K562 (cell line): ENCODE measurements around the gene OLIG2. TPM values are rescaled to one million over a fixed set of nuclear protein-coding genes. Genes with fewer than 3 reads are reported as not detected.

ENCODE experiments used
- ATAC-seq: fragments of 200-7000 bp; cut with Tn5 transposase; 3 replicates; pipeline ENCODE4 v1.9.1; 2020; ENCODE audit warnings: moderate library complexity
- BruUV-seq: library from RNA; stranded (reverse); fragments of 400-500 nt; replicated peaks from 2 replicates; lab custom pipeline; 2021; lab: Mats Ljungman, UMichigan
- CTCF ChIA-PET: fragments of 300-600 bp; formaldehyde crosslinking; extraction: SDS; loops from one replicate; lab custom pipeline; 2021; ENCODE audit warnings: low intra/inter-chr PET ratio; lab: Yijun Ruan, JAX
- POLR2A ChIA-PET: fragments of 300-600, 350-650 bp; sonication (Branson Sonifier 250); formaldehyde crosslinking; extraction: SDS; loops from one replicate; lab custom pipeline; 2021; ENCODE audit warnings: antibody characterized with exemption, inconsistent platforms; lab: Yijun Ruan, JAX
- DNase-seq, 4 experiments: peaks; one replicate each; pipeline versions ENCODE4 v3.0.0 to v3.0.0-alpha.2; 2011 to 2018; ENCODE audit warnings: low spot score in 3 of 4, mixed read lengths in 3 of 4; ENCODE audit errors: extremely low read depth in 1 of 4
- FAIRE-seq: peaks from 2 replicates; lab custom pipeline; 2011; peaks lifted over from hg19 to GRCh38; lab: Jason Lieb, UNC
- H2AFZ ChIP-seq: 2 replicates; pipeline ENCODE4 v1.6.0; 2011; ENCODE audit warnings: low read depth, low read length, control low read depth, inconsistent platforms
- H3K27ac ChIP-seq: fragments of 200-600 bp; 3 replicates; pipeline ENCODE4 v1.8.0; 2011; ENCODE audit warnings: low read depth, mild to moderate bottlenecking, control low read depth, inconsistent platforms, low read length, moderate library complexity, mixed read lengths; ENCODE audit errors: extremely low read depth
- H3K27me3 ChIP-seq, 2 experiments: fragments of 300-600 bp in 1 of 2; 2 replicates in 1 of 2; 3 replicates in 1 of 2; pipeline versions ENCODE4 v1.6.0 to v1.8.0; 2011; ENCODE audit warnings: inconsistent platforms in 2 of 2, low read length in 2 of 2, mild to moderate bottlenecking in 1 of 2, mixed read lengths in 1 of 2, moderate library complexity in 1 of 2; ENCODE audit not compliant: control insufficient read depth in 2 of 2, insufficient read depth in 2 of 2
- H3K36me3 ChIP-seq: fragments of 300-600 bp; 3 replicates; pipeline ENCODE4 v1.8.0; 2011; ENCODE audit warnings: mild to moderate bottlenecking, low read length, inconsistent platforms; ENCODE audit not compliant: control insufficient read depth, insufficient read depth
- H3K4me1 ChIP-seq, 2 experiments: fragments of 200-600 bp in 1 of 2; replicated peaks in 1 of 2; 2 replicates in 1 of 2; 3 replicates in 1 of 2; pipeline versions ENCODE4 v1.5.1 to v1.8.0; 2011; ENCODE audit warnings: inconsistent platforms in 2 of 2, low read length in 2 of 2, mild to moderate bottlenecking in 1 of 2, mixed read lengths in 1 of 2, moderate library complexity in 1 of 2; ENCODE audit not compliant: control insufficient read depth in 2 of 2, insufficient read depth in 2 of 2
- H3K4me2 ChIP-seq: 2 replicates; pipeline ENCODE4 v1.6.1; 2011; ENCODE audit warnings: low read length, control low read depth, inconsistent platforms, mixed read lengths; ENCODE audit not compliant: insufficient read depth
- H3K4me3 ChIP-seq: fragments of 200-600 bp; sonication (generic), shearing (Covaris generic); 2 replicates; pipeline ENCODE4 v1.5.1; 2016; ENCODE audit warnings: control low read depth, inconsistent platforms
- H3K79me2 ChIP-seq: fragments of 200-600 bp; 3 replicates; pipeline ENCODE4 v1.8.0; 2011; ENCODE audit warnings: low read length, inconsistent platforms; ENCODE audit not compliant: control insufficient read depth, insufficient read depth
- H3K9ac ChIP-seq, 2 experiments: 2 replicates each; pipeline versions ENCODE4 v1.6.0 to v1.6.1; 2011; ENCODE audit warnings: low read depth in 2 of 2, low read length in 2 of 2, control low read depth in 1 of 2, inconsistent platforms in 1 of 2, mild to moderate bottlenecking in 1 of 2, mixed read lengths in 1 of 2; ENCODE audit not compliant: insufficient read depth in 1 of 2
- H3K9me1 ChIP-seq: one replicate; pipeline ENCODE4 v1.6.0; 2011; ENCODE audit warnings: inconsistent platforms, mild to moderate bottlenecking, low read length, moderate library complexity; ENCODE audit not compliant: control insufficient read depth, insufficient read depth
- H3K9me3 ChIP-seq: replicated peaks from 2 replicates; pipeline ENCODE4 v1.5.1; 2011; ENCODE audit warnings: low read depth, low read length, inconsistent platforms; ENCODE audit not compliant: control insufficient read depth, insufficient read depth
- H4K20me1 ChIP-seq: replicated peaks from 2 replicates; pipeline ENCODE4 v1.6.1; 2011; ENCODE audit warnings: low read length, inconsistent platforms, mixed read lengths; ENCODE audit not compliant: control insufficient read depth, insufficient read depth
- BRF1 ChIP-seq: IDR thresholded peaks from 3 replicates; pipeline ENCODE4 v1.6.1; 2011; ENCODE audit warnings: borderline replicate concordance, mild to moderate bottlenecking; ENCODE audit not compliant: insufficient read length; ENCODE audit errors: extremely low read depth
- E4F1 ChIP-seq: fragments of 250-450 bp; sonication (Bioruptor Pico); IDR thresholded peaks from 2 replicates; pipeline ENCODE4 v1.5.0; 2021; ENCODE audit warnings: mild to moderate bottlenecking, borderline replicate concordance
- ELF2 ChIP-seq: fragments of 250-450 bp; sonication (Bioruptor Pico); IDR thresholded peaks from 2 replicates; pipeline ENCODE4 v1.5.0; 2021; ENCODE audit warnings: mild to moderate bottlenecking
- ETV5 ChIP-seq: sonication (generic); formaldehyde crosslinking; IDR thresholded peaks from 2 replicates; pipeline ENCODE4 v1.4.0; 2020; ENCODE audit warnings: low read depth, mild to moderate bottlenecking, missing genetic modification reagents
- GATAD2A ChIP-seq: fragments of 450-650 bp; IDR thresholded peaks from 2 replicates; pipeline ENCODE4 v1.6.1; 2017
- GTF2B ChIP-seq: IDR thresholded peaks from 2 replicates; pipeline ENCODE4 v1.6.1; 2011; ENCODE audit not compliant: insufficient read length; ENCODE audit errors: extremely low read depth
- HMG20B ChIP-seq: fragments of 250-450 bp; sonication (Bioruptor Pico); IDR thresholded peaks from 2 replicates; pipeline ENCODE4 v1.5.0; 2021; ENCODE audit warnings: mild to moderate bottlenecking
- L3MBTL2 ChIP-seq: fragments of 450-650 bp; IDR thresholded peaks from 2 replicates; pipeline ENCODE4 v1.6.1; 2016; ENCODE audit warnings: mild to moderate bottlenecking, moderate library complexity
- MAFK ChIP-seq: IDR thresholded peaks from 2 replicates; pipeline ENCODE4 v1.6.1; 2011; ENCODE audit warnings: low read length, improper control_type of control experiment
- MCM3 ChIP-seq: fragments of 450-650 bp; IDR thresholded peaks from 2 replicates; pipeline ENCODE4 v1.6.1; 2016
- NCOR1 ChIP-seq: fragments of 450-650 bp; IDR thresholded peaks from 2 replicates; pipeline ENCODE4 v1.6.1; 2016; ENCODE audit warnings: mild to moderate bottlenecking, moderate library complexity
- PTBP1 ChIP-seq: fragments of 200-400 bp; formaldehyde crosslinking; IDR thresholded peaks from 2 replicates; pipeline ENCODE4 v1.6.1; 2017; ENCODE audit warnings: low read depth, low read length
- SIRT6 ChIP-seq: IDR thresholded peaks from one replicate; pipeline ENCODE4 v1.6.1; 2012; ENCODE audit warnings: low read depth, mild to moderate bottlenecking, control low read depth, inconsistent platforms, low read length, moderate library complexity
- TBL1XR1 ChIP-seq, 2 experiments: IDR thresholded peaks; 2 replicates each; pipeline ENCODE4 v1.6.1; 2012; ENCODE audit warnings: improper control_type of control experiment in 2 of 2, low read length in 2 of 2, mild to moderate bottlenecking in 1 of 2
- ZNF324 ChIP-seq: fragments of 250-450 bp; sonication (Bioruptor Pico); IDR thresholded peaks from 2 replicates; pipeline ENCODE4 v1.4.0; 2020; ENCODE audit warnings: mild to moderate bottlenecking
- ZNF518B ChIP-seq: fragments of 250-450 bp; sonication (Bioruptor Pico); IDR thresholded peaks from 2 replicates; pipeline ENCODE4 v1.5.0; 2021; ENCODE audit warnings: mild to moderate bottlenecking, moderate library complexity
- ZSCAN29 ChIP-seq: fragments of 450-650 bp; IDR thresholded peaks from 2 replicates; pipeline ENCODE4 v1.6.1; 2017
- ZSCAN32 ChIP-seq: fragments of 450-650 bp; formaldehyde crosslinking; IDR thresholded peaks from 2 replicates; pipeline ENCODE4 v1.4.0; 2020; ENCODE audit warnings: mild to moderate bottlenecking, moderate library complexity
- WGBS: fragments of 100-300 bp; shearing (Covaris generic); methylation state at CpG from one replicate; pipeline ENCODE4 v1.1.6; 2016; ENCODE audit warnings: low coverage, mixed read lengths; ENCODE audit not compliant: insufficient coverage; ENCODE audit errors: missing lambda C conversion rate; 5-methylcytosine and 5-hydroxymethylcytosine counted together
- in situ Hi-C: fragments of 300-500 bp; cut with MboI; formaldehyde crosslinking; loops from 4 replicates; pipeline ENCODE4 v1.15.0; 2018; ENCODE audit warnings: inconsistent platforms, mixed read lengths
- intact Hi-C: fragments of 100-400 bp; cut with micrococcal nuclease; formaldehyde crosslinking; loops from 2 replicates; pipeline ENCODE4 v1.14.2; 2022
- polyA plus RNA-seq, 8 experiments: library from polyadenylated mRNA; depleted of rRNA in 4 of 8; stranded (reverse) in 5 of 8; unstranded in 3 of 8; fragments of >200 nt; fragmentation: Nextera tagmentation in 2 of 8; fragmentation: Illumina TruSeq in 1 of 8; extraction: Ambion mirVana in 2 of 8; extraction: Trizol in 1 of 8; gene quantifications; 2 replicates each; pipeline versions ENCODE4 v1.2.1 to v1.2.3, GENCODE V29; 2011 to 2014; ENCODE audit warnings: inconsistent platforms in 1 of 8, missing spikeins in 1 of 8
- total RNA-seq, 7 experiments: library from RNA; depleted of rRNA in 6 of 7; stranded (reverse); fragments of >200 nt in 6 of 7; fragmentation: Illumina TruSeq in 2 of 7; extraction: Trizol in 2 of 7; gene quantifications; 2 replicates each; pipeline versions ENCODE4 v1.2.1 to v1.2.3, GENCODE V29; 2011 to 2021; ENCODE audit warnings: low replicate concordance in 1 of 7

Gene OLIG2
- total and polyA plus RNA-seq, 9 of the 15 experiments (the other 6 are each of a cell fraction or from before 2014, with no cell fraction given), result not detected

- Histone ChIP-seq H3K4me2 (no peak overlapping the region), H4K20me1 (no peaks in the 10 kb centered on the region; the same call in 1 of the 2 replicates), H3K9me1 (no peaks in the 10 kb centered on the region), H3K4me3 (no peak overlapping the region), H2AFZ (no peak overlapping the region), H3K36me3 (no peaks in the 10 kb centered on the region), H3K9ac (peak overlapping the region in 1 of 2 experiments; percentile 6; a peak in 1 of 4 replicates), H3K9me3 (no peaks in the 10 kb centered on the region), H3K79me2 (no peaks in the 10 kb centered on the region), H3K27me3 (peaks cover 44 to 59% of the 10 kb centered on the region in 2 experiments), H3K4me1 (peaks cover 0 to 19% of the 10 kb centered on the region in 2 experiments; a peak in 1 of 5 replicates), H3K27ac (no peak overlapping the region)
- no peak for TF ChIP-seq L3MBTL2
- no peak for TF ChIP-seq MCM3
- no peak for TF ChIP-seq HMG20B
- no peak for TF ChIP-seq SIRT6
- no peak for TF ChIP-seq ZNF324
- TF ChIP-seq TBL1XR1 (IDR thresholded peaks at IDR 0.05; ENCODE audit: low read length in 2 of 2), result no peak
- TF ChIP-seq ZSCAN29, result no peak
- TF ChIP-seq ZNF518B (CRISPR knock-in tag), result no peak
- no peak for TF ChIP-seq MAFK
- TF ChIP-seq GTF2B, result no peak
- no peak for TF ChIP-seq E4F1 (CRISPR knock-in tag)
- TF ChIP-seq ZSCAN32 (CRISPR knock-in tag), result no peak
- no peak for TF ChIP-seq NCOR1
- TF ChIP-seq BRF1, result no peak
- no peak for TF ChIP-seq GATAD2A
- TF ChIP-seq ELF2 (CRISPR knock-in tag), result no peak
- TF ChIP-seq ETV5 (CRISPR knock-in tag), result no peak
- TF ChIP-seq PTBP1, result no peak
- no TSS peak for BruUV-seq
- no peak for DNase-seq
- in situ Hi-C loops, result no loop called here
- ChIA-PET POLR2A (no interaction called here), CTCF (no interaction called here)
- FAIRE-seq, result no peak
- intact Hi-C loops, result no loop called here
- ATAC-seq, result no peak
- WGBS, result 3% methylated on average over 11 of the region's 17 CpGs
These were observed 6.2 kb upstream of the OLIG2 start for GRCh38 chr21:33019516-33019884.
